ENCODE measurements around the gene SAMD10. TPM values are rescaled to one million over a fixed set of nuclear protein-coding genes. Genes with fewer than 3 reads are reported as not detected.

SAMD10 gene
- 0.10 to 0.13 TPM in 2 of 5 replicates, not detected in the others for total RNA-seq (2022; extraction: Qiagen RNA extraction; ENCODE audit: low read depth)

GRCh38 chr20:63979557-63980316 is at the start of gene SAMD10:
Gene SAMD10, minus strand, starts transcription at chr20:63979642. Its CDS starts 175 bp downstream, at chr20:63979467.

DNA sequence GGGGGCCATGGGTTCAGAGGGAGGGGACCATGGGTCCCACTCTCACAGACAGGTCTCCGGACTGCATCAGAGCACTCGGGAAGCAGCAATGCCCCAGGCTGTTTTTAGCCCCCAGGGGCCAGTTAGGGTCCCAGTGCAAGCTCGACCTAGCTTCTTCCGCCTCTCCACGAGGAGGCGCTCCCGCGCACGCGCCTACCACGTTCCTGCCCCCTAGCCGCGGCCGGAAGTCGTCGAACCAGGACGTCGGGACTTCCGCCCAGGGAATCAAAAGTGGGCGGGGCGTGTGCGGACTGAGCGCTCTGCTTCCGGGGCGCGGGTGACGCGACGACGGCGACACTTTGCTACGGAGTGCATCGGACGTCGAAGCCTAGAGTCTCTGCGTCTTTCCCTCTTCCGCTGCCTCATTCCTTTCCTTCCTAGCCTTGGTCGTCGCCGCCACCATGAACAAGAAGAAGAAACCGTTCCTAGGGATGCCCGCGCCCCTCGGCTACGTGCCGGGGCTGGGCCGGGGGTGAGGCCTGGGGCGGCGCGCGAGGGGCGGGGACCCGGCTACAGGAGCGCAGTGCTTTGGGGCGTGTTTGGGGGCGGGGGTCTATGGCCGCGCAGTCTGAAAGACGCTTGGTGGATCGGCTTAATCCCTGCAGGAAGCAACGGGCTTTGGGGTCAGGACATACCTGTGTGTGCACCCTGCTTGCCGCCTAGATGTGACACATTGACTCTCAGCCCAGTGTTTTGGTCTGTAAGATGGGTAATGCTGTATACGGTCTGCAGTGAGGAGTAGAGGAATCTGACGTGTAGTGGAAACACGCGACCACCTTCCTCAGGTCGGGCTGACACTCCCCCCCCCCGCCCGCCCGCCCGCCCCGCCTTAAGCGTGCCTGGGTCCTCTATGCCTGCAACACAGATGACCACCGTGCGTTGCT is 1.6 kb upstream of the SAMD10 start, which contains the start of gene PRPF6:
PRPF6 (plus strand) TSS at position 327 of the 923 bp plus-strand sequence; CDS start at position 441, 114 bp downstream.

GRCh38 chr20:63969838-63970713 is 9.4 kb downstream of the SAMD10 start, which contains the start of gene ZNF512B:
Gene ZNF512B, minus strand, starts transcription at chr20:63969930. Its CDS starts 1,980 bp downstream, at chr20:63967950.

DNA sequence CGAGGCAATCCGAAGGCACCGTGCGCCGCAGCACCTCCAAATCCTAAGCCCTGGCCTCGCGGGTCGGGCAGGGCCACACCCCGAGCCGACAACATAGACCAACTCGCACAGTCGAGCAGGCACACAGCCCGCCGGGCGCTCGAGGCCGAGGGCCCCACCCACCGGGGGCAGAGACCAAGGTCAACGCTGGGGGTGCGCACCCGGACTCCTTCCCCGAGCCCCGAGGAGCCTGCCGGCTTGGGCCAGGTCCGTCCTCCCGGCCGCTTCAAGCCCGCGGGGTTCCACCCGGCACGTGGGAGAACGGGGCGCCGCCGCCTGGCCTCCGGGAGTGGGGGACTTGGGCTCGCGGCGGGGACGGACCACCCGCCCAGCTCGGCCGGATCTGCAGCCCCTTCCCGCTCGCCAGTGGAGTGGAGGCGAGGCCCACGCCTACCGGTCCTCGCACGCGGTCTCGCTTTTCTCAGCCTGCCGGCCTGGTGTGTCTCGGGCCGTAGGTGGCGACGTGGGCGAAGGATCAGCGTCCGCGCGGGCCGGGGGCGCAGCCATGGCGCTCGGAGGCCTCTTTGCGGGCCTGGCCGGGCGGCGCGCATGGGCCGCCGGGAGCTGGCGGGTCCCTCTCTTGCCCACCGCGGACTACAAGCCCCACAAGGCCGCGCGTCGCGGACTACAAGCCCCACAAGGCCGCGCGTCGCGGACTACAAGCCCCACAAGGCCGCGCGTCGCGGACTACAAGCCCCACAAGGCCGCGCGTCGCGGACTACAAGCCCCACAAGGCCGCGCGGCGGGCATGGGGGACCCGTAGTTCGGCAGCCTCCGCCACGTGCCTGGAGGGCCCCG is 23.4 kb downstream of the SAMD10 start, which contains the start of gene UCKL1:
UCKL1 (minus strand) TSS at position 590 of the 837 bp plus-strand sequence; CDS start at position 546, 44 bp downstream.

Other genes starting within 250 kb of the SAMD10 start
- gene LIME1, start 243.0 kb downstream of the SAMD10 start, total RNA-seq (2022; extraction: Qiagen RNA extraction; ENCODE audit: low read depth) = 3.4 to 11.6 TPM (median 8.1 TPM) in 5 replicates
- 60.9 to 99.3 TPM (median 87.7 TPM) in 5 replicates for gene SLC2A4RG, start 239.9 kb downstream of the SAMD10 start, total RNA-seq (2022; extraction: Qiagen RNA extraction; ENCODE audit: low read depth)
- gene ZBTB46, start 148.4 kb downstream of the SAMD10 start, total RNA-seq (2022; extraction: Qiagen RNA extraction; ENCODE audit: low read depth) = 0.50 to 0.94 TPM (median 0.77 TPM) in 5 replicates
- gene ABHD16B, start 118.1 kb downstream of the SAMD10 start, total RNA-seq (2022; extraction: Qiagen RNA extraction; ENCODE audit: low read depth) = 0.05 TPM in 1 of 5 replicates, not detected in the others
- gene TPD52L2, start 114.4 kb downstream of the SAMD10 start, total RNA-seq (2022; extraction: Qiagen RNA extraction; ENCODE audit: low read depth) = 119 to 136 TPM (median 132 TPM) in 5 replicates
- gene DNAJC5, start 84.5 kb downstream of the SAMD10 start, total RNA-seq (2022; extraction: Qiagen RNA extraction; ENCODE audit: low read depth) = 26.4 to 31.6 TPM (median 31.2 TPM) in 5 replicates
- gene UCKL1, start 23.2 kb downstream of the SAMD10 start, total RNA-seq (2022; extraction: Qiagen RNA extraction; ENCODE audit: low read depth) = 22.8 to 34.9 TPM (median 29.4 TPM) in 5 replicates
- 10.0 to 13.3 TPM (median 12.2 TPM) in 5 replicates for gene ZNF512B, start 9.7 kb downstream of the SAMD10 start, total RNA-seq (2022; extraction: Qiagen RNA extraction; ENCODE audit: low read depth)
- gene PRPF6, start 1.5 kb upstream of the SAMD10 start, total RNA-seq (2022; extraction: Qiagen RNA extraction; ENCODE audit: low read depth) = 52.6 to 60.3 TPM (median 55.1 TPM) in 5 replicates
- gene C20orf204, start 56.5 kb upstream of the SAMD10 start, total RNA-seq (2022; extraction: Qiagen RNA extraction; ENCODE audit: low read depth) = 0.19 to 0.39 TPM (median 0.33 TPM) in 5 replicates
- gene SOX18, start 70.0 kb upstream of the SAMD10 start, total RNA-seq (2022; extraction: Qiagen RNA extraction; ENCODE audit: low read depth) = 1.1 to 2.3 TPM (median 1.7 TPM) in 5 replicates
- gene TCEA2, start 83.6 kb upstream of the SAMD10 start, total RNA-seq (2022; extraction: Qiagen RNA extraction; ENCODE audit: low read depth) = 38.4 to 48.7 TPM (median 42.8 TPM) in 5 replicates
- gene RGS19, start 99.9 kb upstream of the SAMD10 start, total RNA-seq (2022; extraction: Qiagen RNA extraction; ENCODE audit: low read depth) = 15.3 to 25.0 TPM (median 23.1 TPM) in 5 replicates
- 0.40 to 0.71 TPM (median 0.51 TPM) in 5 replicates for gene OPRL1, start 100.4 kb upstream of the SAMD10 start, total RNA-seq (2022; extraction: Qiagen RNA extraction; ENCODE audit: low read depth)
- 1.3 to 1.8 TPM (median 1.4 TPM) in 4 of 5 replicates, not detected in the other for gene LKAAEAR1, start 104.8 kb upstream of the SAMD10 start, total RNA-seq (2022; extraction: Qiagen RNA extraction; ENCODE audit: low read depth)
- gene NPBWR2, start 127.9 kb upstream of the SAMD10 start, total RNA-seq (2022; extraction: Qiagen RNA extraction; ENCODE audit: low read depth) = not detected in 5 replicates
- gene MYT1, start 184.8 kb upstream of the SAMD10 start, total RNA-seq (2022; extraction: Qiagen RNA extraction; ENCODE audit: low read depth) = 0.09 to 0.38 TPM (median 0.13 TPM) in 5 replicates